ENCODE results near the gene C2orf72. TPM values are rescaled to one million over a fixed set of nuclear protein-coding genes. Genes with fewer than 3 reads are reported as not detected.

The C2orf72 gene
- 0.42 TPM for total RNA-seq (ENCODE audit: unreplicated experiment)
- long read RNA-seq = 0 reads

- Mint-ChIP-seq H3K9me3 (ENCODE audit: unreplicated experiment) (peaks cover 6% of the 10 kb centered on the region), H3K27ac (ENCODE audit: unreplicated experiment) (no peak within 1 kb of the TSS), H3K4me3 (ENCODE audit: unreplicated experiment) (peak within 1 kb of the TSS; percentile 64), H3K36me3 (ENCODE audit: unreplicated experiment) (no peaks in the 10 kb centered on the region), H3K27me3 (ENCODE audit: unreplicated experiment) (peaks cover 23% of the 10 kb centered on the region), H3K4me1 (ENCODE audit: low read depth, unreplicated experiment) (no peaks in the 10 kb centered on the region)
- no peak for TF ChIP-seq CTCF (IDR thresholded peaks at IDR 0.05; ENCODE audit: partially characterized antibody, unreplicated experiment)
- peak; percentile 55 for DNase-seq
These were observed at the start of gene C2orf72 for GRCh38 chr2:231037202-231037730. Gene C2orf72, plus strand, starts transcription at chr2:231037523. Its CDS starts 43 bp downstream, at chr2:231037566.

- no peak for DNase-seq
- H3K27ac Mint-ChIP-seq (ENCODE audit: unreplicated experiment) = no peak overlapping the region
- peaks cover 4% of the 10 kb centered on the region for H3K9me3 Mint-ChIP-seq (ENCODE audit: unreplicated experiment)
- H3K36me3 Mint-ChIP-seq (ENCODE audit: unreplicated experiment) = no peaks in the 10 kb centered on the region
- no peak for TF ChIP-seq CTCF (IDR thresholded peaks at IDR 0.05; ENCODE audit: partially characterized antibody, unreplicated experiment)
- H3K27me3 Mint-ChIP-seq (ENCODE audit: unreplicated experiment) = peaks cover 2% of the 10 kb centered on the region
- H3K4me3 Mint-ChIP-seq (ENCODE audit: unreplicated experiment) = no peak overlapping the region
- no peaks in the 10 kb centered on the region for H3K4me1 Mint-ChIP-seq (ENCODE audit: low read depth, unreplicated experiment)
These were observed 47.6 kb upstream of the C2orf72 start for GRCh38 chr2:230989731-230990130.

- Mint-ChIP-seq H3K36me3 (ENCODE audit: unreplicated experiment) (no peaks in the 10 kb centered on the region), H3K4me3 (ENCODE audit: unreplicated experiment) (no peak overlapping the region), H3K27me3 (ENCODE audit: unreplicated experiment) (peaks cover 2% of the 10 kb centered on the region), H3K4me1 (ENCODE audit: low read depth, unreplicated experiment) (no peaks in the 10 kb centered on the region), H3K27ac (ENCODE audit: unreplicated experiment) (no peak overlapping the region), H3K9me3 (ENCODE audit: unreplicated experiment) (peaks cover 4% of the 10 kb centered on the region)
- DNase-seq = no peak
- TF ChIP-seq CTCF (IDR thresholded peaks at IDR 0.05; ENCODE audit: partially characterized antibody, unreplicated experiment) = no peak
These were observed 47.0 kb upstream of the C2orf72 start for GRCh38 chr2:230990131-230990898.

- H3K27ac Mint-ChIP-seq (ENCODE audit: unreplicated experiment) = no peak overlapping the region
- H3K9me3 Mint-ChIP-seq (ENCODE audit: unreplicated experiment) = peaks cover 4% of the 10 kb centered on the region
- no peak for TF ChIP-seq CTCF (IDR thresholded peaks at IDR 0.05; ENCODE audit: partially characterized antibody, unreplicated experiment)
- DNase-seq = no peak
- no peaks in the 10 kb centered on the region for H3K4me1 Mint-ChIP-seq (ENCODE audit: low read depth, unreplicated experiment)
- H3K4me3 Mint-ChIP-seq (ENCODE audit: unreplicated experiment) = no peak overlapping the region
- H3K27me3 Mint-ChIP-seq (ENCODE audit: unreplicated experiment) = peaks cover 2% of the 10 kb centered on the region
- no peaks in the 10 kb centered on the region for H3K36me3 Mint-ChIP-seq (ENCODE audit: unreplicated experiment)
These were observed 46.5 kb upstream of the C2orf72 start for GRCh38 chr2:230990899-230991150.

GRCh38 chr2:230991598-230991997, 45.7 kb upstream of the C2orf72 start:
- Mint-ChIP-seq H3K36me3 (ENCODE audit: unreplicated experiment) (no peaks in the 10 kb centered on the region), H3K9me3 (ENCODE audit: unreplicated experiment) (peaks cover 4% of the 10 kb centered on the region), H3K4me1 (ENCODE audit: low read depth, unreplicated experiment) (no peaks in the 10 kb centered on the region), H3K27ac (ENCODE audit: unreplicated experiment) (no peak overlapping the region), H3K4me3 (ENCODE audit: unreplicated experiment) (no peak overlapping the region), H3K27me3 (ENCODE audit: unreplicated experiment) (peaks cover 2% of the 10 kb centered on the region)
- no peak for TF ChIP-seq CTCF (IDR thresholded peaks at IDR 0.05; ENCODE audit: partially characterized antibody, unreplicated experiment)
- no peak for DNase-seq

Data from glutamatergic neuron (in vitro differentiated cells).